ENCODE data around the gene CDH4.

CDH4 gene

GRCh38 chr20:61769286-61769832 is 517.3 kb downstream of the CDH4 start:
- no peak for DNase-seq (ENCODE audit: low read depth in 1 of 2, low spot score in 1 of 2)

- no peak for DNase-seq (ENCODE audit: low read depth in 1 of 2, low spot score in 1 of 2)
Observed at GRCh38 chr20:61770113-61770585, 518.1 kb downstream of the CDH4 start.

- DNase-seq (ENCODE audit: low read depth in 1 of 2, low spot score in 1 of 2) = no peak
Observed at GRCh38 chr20:61771805-61772350, 519.8 kb downstream of the CDH4 start.

- no peak for DNase-seq (ENCODE audit: low read depth in 1 of 2, low spot score in 1 of 2)
Observed at GRCh38 chr20:61772828-61773631, 521.0 kb downstream of the CDH4 start.

GRCh38 chr20:61773926-61774587 is 522.0 kb downstream of the CDH4 start:
- no peak for DNase-seq (ENCODE audit: low read depth in 1 of 2, low spot score in 1 of 2)

- DNase-seq (ENCODE audit: low read depth in 1 of 2, low spot score in 1 of 2) = no peak
Observed at GRCh38 chr20:61775423-61775822, 523.4 kb downstream of the CDH4 start.

GRCh38 chr20:61776491-61777075 is 524.5 kb downstream of the CDH4 start:
- DNase-seq (ENCODE audit: low read depth in 1 of 2, low spot score in 1 of 2) = no peak

- DNase-seq (ENCODE audit: low read depth in 1 of 2, low spot score in 1 of 2) = no peak
Observed at GRCh38 chr20:61777773-61778494, 525.9 kb downstream of the CDH4 start.

GRCh38 chr20:61778495-61778863 is 526.4 kb downstream of the CDH4 start:
- no peak for DNase-seq (ENCODE audit: low read depth in 1 of 2, low spot score in 1 of 2)

- DNase-seq (ENCODE audit: low read depth in 1 of 2, low spot score in 1 of 2) = no peak
Observed at GRCh38 chr20:61779176-61779965, 527.3 kb downstream of the CDH4 start.

- DNase-seq (ENCODE audit: low read depth in 1 of 2, low spot score in 1 of 2) = no peak
Observed at GRCh38 chr20:61780066-61780465, 528.0 kb downstream of the CDH4 start.

GRCh38 chr20:61784801-61785566 is 532.9 kb downstream of the CDH4 start:
- no peak for DNase-seq (ENCODE audit: low read depth in 1 of 2, low spot score in 1 of 2)

- DNase-seq (ENCODE audit: low read depth in 1 of 2, low spot score in 1 of 2) = no peak
Observed at GRCh38 chr20:61785567-61785816, 533.4 kb downstream of the CDH4 start.

GRCh38 chr20:61786230-61786629 is 534.2 kb downstream of the CDH4 start:
- no peak for DNase-seq (ENCODE audit: low read depth in 1 of 2, low spot score in 1 of 2)

GRCh38 chr20:61788343-61788742 is 536.3 kb downstream of the CDH4 start:
- no peak for DNase-seq (ENCODE audit: low read depth in 1 of 2, low spot score in 1 of 2)

- no peak for DNase-seq (ENCODE audit: low read depth in 1 of 2, low spot score in 1 of 2)
Observed at GRCh38 chr20:61789329-61789728, 537.3 kb downstream of the CDH4 start.

- DNase-seq (ENCODE audit: low read depth in 1 of 2, low spot score in 1 of 2) = no peak
Observed at GRCh38 chr20:61790116-61790827, 538.2 kb downstream of the CDH4 start.

- DNase-seq (ENCODE audit: low read depth in 1 of 2, low spot score in 1 of 2) = no peak
Observed at GRCh38 chr20:61791995-61792394, 539.9 kb downstream of the CDH4 start.

All from stimulated activated CD4-positive, alpha-beta T cell treated with anti-CD3 and anti-CD28 coated beads, Interleukin-15, amount 100 ng/mL, for 1 hour (primary cell).